ENCODE data around the gene NRG3. TPM values are rescaled to one million over a fixed set of nuclear protein-coding genes. Genes with fewer than 3 reads are reported as not detected.

The NRG3 gene
- total RNA-seq, 1 donor from 2014 or later = 32.2 TPM

- TF ChIP-seq, protein P1, sequence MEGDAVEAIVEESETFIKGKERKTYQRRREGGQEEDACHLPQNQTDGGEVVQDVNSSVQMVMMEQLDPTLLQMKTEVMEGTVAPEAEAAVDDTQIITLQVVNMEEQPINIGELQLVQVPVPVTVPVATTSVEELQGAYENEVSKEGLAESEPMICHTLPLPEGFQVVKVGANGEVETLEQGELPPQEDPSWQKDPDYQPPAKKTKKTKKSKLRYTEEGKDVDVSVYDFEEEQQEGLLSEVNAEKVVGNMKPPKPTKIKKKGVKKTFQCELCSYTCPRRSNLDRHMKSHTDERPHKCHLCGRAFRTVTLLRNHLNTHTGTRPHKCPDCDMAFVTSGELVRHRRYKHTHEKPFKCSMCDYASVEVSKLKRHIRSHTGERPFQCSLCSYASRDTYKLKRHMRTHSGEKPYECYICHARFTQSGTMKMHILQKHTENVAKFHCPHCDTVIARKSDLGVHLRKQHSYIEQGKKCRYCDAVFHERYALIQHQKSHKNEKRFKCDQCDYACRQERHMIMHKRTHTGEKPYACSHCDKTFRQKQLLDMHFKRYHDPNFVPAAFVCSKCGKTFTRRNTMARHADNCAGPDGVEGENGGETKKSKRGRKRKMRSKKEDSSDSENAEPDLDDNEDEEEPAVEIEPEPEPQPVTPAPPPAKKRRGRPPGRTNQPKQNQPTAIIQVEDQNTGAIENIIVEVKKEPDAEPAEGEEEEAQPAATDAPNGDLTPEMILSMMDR (IDR thresholded peaks at IDR 0.05; ENCODE audit: unreplicated experiment) = no peak
- Mint-ChIP-seq H3K27ac (no peak overlapping the region), H3K9me3 (ENCODE audit: low read depth) (no peaks in the 10 kb centered on the region), H3K27me3 (no peaks in the 10 kb centered on the region), H3K4me3 (ENCODE audit: low read depth) (no peak overlapping the region), H3K4me1 (ENCODE audit: low read depth) (no peaks in the 10 kb centered on the region), H3K36me3 (ENCODE audit: insufficient read depth) (no peaks in the 10 kb centered on the region)
- DNase-seq (ENCODE audit: low spot score, unreplicated experiment) = no peak
Observed at GRCh38 chr10:82938331-82938730, 1063.3 kb downstream of the NRG3 start.

DNA sequence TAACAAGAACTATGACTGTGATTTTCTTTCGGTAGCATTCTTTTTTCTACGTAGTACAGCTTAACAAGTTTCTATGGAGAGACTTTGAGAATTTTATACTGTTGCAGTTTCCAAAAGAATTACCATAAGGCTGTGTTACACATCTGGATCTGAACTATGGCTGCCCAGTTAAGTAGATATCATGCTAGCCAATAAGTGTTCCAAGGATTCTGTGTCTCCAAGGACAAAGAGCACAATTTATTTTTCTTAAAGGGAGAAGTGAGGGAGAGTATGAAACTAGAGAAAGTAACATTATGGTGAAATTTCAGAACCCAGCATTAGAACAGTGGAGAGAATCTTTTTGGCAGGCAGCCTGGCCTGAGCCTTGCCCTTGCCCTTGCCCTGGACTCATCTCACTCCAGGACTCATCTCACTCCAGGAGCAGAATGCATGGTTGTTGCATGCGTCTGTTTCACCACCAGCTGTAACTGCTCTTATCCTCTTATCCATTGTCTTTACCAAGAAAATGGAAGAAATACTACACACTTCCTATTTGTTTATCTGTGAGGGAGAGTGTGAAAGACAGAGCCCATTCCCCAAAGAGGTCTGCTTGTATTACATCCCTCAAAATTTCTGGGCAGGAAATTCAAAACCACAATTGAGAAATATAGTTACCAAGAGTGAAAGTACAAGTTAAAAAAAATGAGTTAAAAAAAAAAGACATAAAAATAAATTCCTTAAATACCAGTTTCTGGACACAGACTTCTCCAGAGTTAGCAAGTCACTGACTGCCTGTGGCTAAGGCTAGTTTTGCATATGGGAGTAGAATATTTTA lies 1067.5 kb downstream of the NRG3 start:
- TF ChIP-seq, protein P1 (IDR thresholded peaks at IDR 0.05; ENCODE audit: unreplicated experiment) = no peak
- Mint-ChIP-seq H3K36me3 (ENCODE audit: insufficient read depth) (no peaks in the 10 kb centered on the region), H3K9me3 (ENCODE audit: low read depth) (peaks cover 4% of the 10 kb centered on the region), H3K4me1 (ENCODE audit: low read depth) (no peaks in the 10 kb centered on the region), H3K4me3 (ENCODE audit: low read depth) (no peak overlapping the region), H3K27ac (no peak overlapping the region), H3K27me3 (no peaks in the 10 kb centered on the region)
- DNase-seq (ENCODE audit: low spot score, unreplicated experiment) = no peak

DNA sequence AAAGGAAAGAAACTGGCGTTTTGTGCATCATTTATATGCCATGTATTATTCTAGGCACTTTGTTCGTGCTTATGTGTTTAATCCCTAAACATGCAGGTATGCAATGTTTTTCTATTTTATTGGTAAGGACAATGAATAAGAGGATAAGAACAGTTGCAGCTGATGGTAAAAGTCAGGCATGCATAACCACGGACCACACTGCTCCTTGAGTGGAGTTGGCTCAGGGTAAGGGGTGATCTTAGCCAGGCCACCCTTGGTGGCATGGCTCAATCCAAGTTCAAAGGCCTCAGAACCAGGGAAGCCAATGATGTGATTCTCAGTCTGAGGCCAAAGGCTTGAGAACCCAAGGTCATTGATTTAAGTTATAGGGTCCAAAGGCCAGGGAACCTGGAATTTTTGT lies 1068.1 kb downstream of the NRG3 start:
- DNase-seq (ENCODE audit: low spot score, unreplicated experiment) = no peak

DNA sequence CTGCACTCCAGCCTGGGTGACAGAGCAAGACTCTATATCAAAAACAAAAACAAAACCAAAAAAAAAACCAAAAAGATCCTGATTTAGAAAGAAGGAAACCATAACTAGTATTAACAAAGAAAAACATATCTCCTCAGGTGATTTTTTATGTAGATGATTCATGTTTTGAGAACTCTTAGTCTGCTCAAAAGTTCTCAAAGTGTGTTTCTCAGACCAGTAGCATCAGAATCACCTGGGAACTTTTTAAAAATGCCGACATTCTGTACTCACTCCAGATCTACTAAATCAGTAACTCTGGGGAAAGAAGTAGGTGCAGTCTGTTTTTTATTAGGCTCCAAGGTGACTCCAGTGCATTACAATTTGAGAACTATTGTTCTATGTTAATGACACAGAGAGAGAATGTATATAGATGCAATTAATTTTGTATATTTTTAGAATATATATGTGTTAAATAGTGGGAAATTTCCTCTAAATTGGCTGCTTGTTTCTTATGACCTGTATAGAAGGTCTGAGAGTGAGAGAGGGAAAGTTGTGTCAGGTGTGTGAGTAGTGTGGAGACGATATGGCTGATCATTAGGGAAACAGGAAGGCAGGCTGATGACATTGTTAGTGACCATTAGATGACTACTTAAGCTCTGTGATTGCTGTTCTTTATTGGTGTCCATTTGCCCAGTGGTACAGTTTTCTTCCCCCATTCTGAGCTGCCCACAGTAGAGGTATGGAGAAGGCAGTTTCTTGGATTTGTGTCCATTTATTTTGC lies 1075.0 kb downstream of the NRG3 start:
- Mint-ChIP-seq H3K9me3 (ENCODE audit: low read depth) (peaks cover 4% of the 10 kb centered on the region), H3K27ac (no peak overlapping the region), H3K4me3 (ENCODE audit: low read depth) (no peak overlapping the region), H3K27me3 (no peaks in the 10 kb centered on the region), H3K4me1 (ENCODE audit: low read depth) (no peaks in the 10 kb centered on the region), H3K36me3 (ENCODE audit: insufficient read depth) (no peaks in the 10 kb centered on the region)
- TF ChIP-seq, protein P1 (IDR thresholded peaks at IDR 0.05; ENCODE audit: unreplicated experiment) = no peak
- no peak for DNase-seq (ENCODE audit: low spot score, unreplicated experiment)

More for the DNA sequence above, 1068.1 kb downstream of the NRG3 start:
- Mint-ChIP-seq H3K9me3 (ENCODE audit: low read depth) (peaks cover 4% of the 10 kb centered on the region), H3K36me3 (ENCODE audit: insufficient read depth) (no peaks in the 10 kb centered on the region), H3K4me3 (ENCODE audit: low read depth) (no peak overlapping the region), H3K27me3 (no peaks in the 10 kb centered on the region), H3K27ac (no peak overlapping the region), H3K4me1 (ENCODE audit: low read depth) (no peaks in the 10 kb centered on the region)
- TF ChIP-seq, protein P1 (IDR thresholded peaks at IDR 0.05; ENCODE audit: unreplicated experiment) = no peak

DNA sequence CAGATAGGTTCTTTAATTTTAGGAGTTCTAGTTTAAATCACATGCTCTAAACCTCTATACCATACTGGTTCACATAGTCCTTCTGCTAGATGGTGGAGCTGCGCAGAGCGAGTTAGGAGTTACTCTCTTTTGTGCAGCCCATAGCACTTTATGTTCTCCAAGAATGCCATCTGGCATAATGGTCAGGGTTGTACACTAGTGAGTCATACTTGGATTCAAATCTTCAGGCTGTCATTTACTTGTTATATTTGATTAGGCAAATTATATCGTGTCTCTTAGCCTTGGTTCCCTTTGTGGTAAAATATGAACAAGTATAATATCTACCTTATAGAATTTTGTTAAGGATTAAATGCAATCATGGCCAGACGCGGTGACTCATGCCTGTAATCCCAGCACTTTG lies 1078.3 kb downstream of the NRG3 start:
- Mint-ChIP-seq H3K36me3 (ENCODE audit: insufficient read depth) (no peaks in the 10 kb centered on the region), H3K9me3 (ENCODE audit: low read depth) (no peaks in the 10 kb centered on the region), H3K4me3 (ENCODE audit: low read depth) (no peak overlapping the region), H3K4me1 (ENCODE audit: low read depth) (peaks cover 2% of the 10 kb centered on the region), H3K27ac (no peak overlapping the region), H3K27me3 (no peaks in the 10 kb centered on the region)
- DNase-seq (ENCODE audit: low spot score, unreplicated experiment) = no peak
- TF ChIP-seq, protein P1 (IDR thresholded peaks at IDR 0.05; ENCODE audit: unreplicated experiment) = no peak
